Parathyroid adenoma (tissue), 2 donors: Measurements from ENCODE around the gene HOXB6.
A peak's percentile ranks its signal among the peaks of the same experiment; 100 is the strongest.

ENCODE experiments used
- H2AFZ ChIP-seq: fragments of 300-600 bp; sonication (generic); one replicate; pipeline ENCODE4 v1.7.0; 2017; ENCODE audit warnings: antibody characterized with exemption, mild to moderate bottlenecking
- H3K27ac ChIP-seq: fragments of 300-600 bp; sonication (generic); one replicate; pipeline ENCODE4 v1.7.0; 2017
- H3K27me3 ChIP-seq: fragments of 300-600 bp; sonication (generic); one replicate; pipeline ENCODE4 v1.7.0; 2017; ENCODE audit warnings: low read length; ENCODE audit not compliant: control insufficient read depth, insufficient read depth
- H3K36me3 ChIP-seq: fragments of 300-600 bp; sonication (generic); one replicate; pipeline ENCODE4 v1.7.0; 2017; ENCODE audit warnings: low read length; ENCODE audit not compliant: control insufficient read depth, insufficient read depth
- H3K4me1 ChIP-seq: fragments of 300-600 bp; sonication (generic); one replicate; pipeline ENCODE4 v1.7.0; 2017; ENCODE audit warnings: control low read depth
- H3K4me2 ChIP-seq: fragments of 300-600 bp; sonication (generic); one replicate; pipeline ENCODE4 v1.7.0; 2017; ENCODE audit warnings: low read length
- H3K4me3 ChIP-seq: fragments of 300-600 bp; sonication (generic); one replicate; pipeline ENCODE4 v1.7.0; 2017; ENCODE audit warnings: low read depth, low read length
- H3K79me2 ChIP-seq: fragments of 300-600 bp; sonication (generic); one replicate; pipeline ENCODE4 v1.7.0; 2017; ENCODE audit warnings: control low read depth
- H3K9ac ChIP-seq: fragments of 300-600 bp; sonication (generic); one replicate; pipeline ENCODE4 v1.7.0; 2017; ENCODE audit warnings: mild to moderate bottlenecking
- H3K9me3 ChIP-seq: fragments of 300-600 bp; sonication (generic); one replicate; pipeline ENCODE4 v1.7.0; 2017; ENCODE audit warnings: low read length; ENCODE audit not compliant: control insufficient read depth
- CTCF ChIP-seq: fragments of 300-600 bp; sonication (generic); IDR thresholded peaks from one replicate; pipeline ENCODE4 v1.7.0; 2017; ENCODE audit warnings: antibody characterized with exemption, mild to moderate bottlenecking
- donor health status: primary hyperparathyroidism.

HOXB6 gene

GRCh38 chr17:48554412-48555257 is 50.2 kb downstream of the HOXB6 start:
- Histone ChIP-seq H3K36me3 (no peaks in the 10 kb centered on the region), H3K27me3 (no peaks in the 10 kb centered on the region), H3K27ac (no peak overlapping the region), H3K4me2 (peak overlapping the region; percentile 82), H3K4me1 (no peaks in the 10 kb centered on the region), H3K79me2 (no peaks in the 10 kb centered on the region), H3K9ac (no peak overlapping the region), H2AFZ (no peak overlapping the region), H3K9me3 (no peaks in the 10 kb centered on the region), H3K4me3 (peak overlapping the region; percentile 71)
- TF ChIP-seq CTCF = no peak

GRCh38 chr17:48553826-48554225 is 51.0 kb downstream of the HOXB6 start:
- H3K27ac ChIP-seq = no peak overlapping the region
- H3K9ac ChIP-seq = no peak overlapping the region
- no peaks in the 10 kb centered on the region for H3K27me3 ChIP-seq
- TF ChIP-seq CTCF = no peak
- no peaks in the 10 kb centered on the region for H3K79me2 ChIP-seq
- peak overlapping the region; percentile 71 for H3K4me3 ChIP-seq
- H3K4me2 ChIP-seq = peak overlapping the region; percentile 82
- no peaks in the 10 kb centered on the region for H3K36me3 ChIP-seq
- no peak overlapping the region for H2AFZ ChIP-seq
- no peaks in the 10 kb centered on the region for H3K9me3 ChIP-seq
- H3K4me1 ChIP-seq = no peaks in the 10 kb centered on the region

GRCh38 chr17:48553190-48553547 is 51.6 kb downstream of the HOXB6 start:
- no peak overlapping the region for H3K9ac ChIP-seq
- no peak overlapping the region for H3K27ac ChIP-seq
- no peaks in the 10 kb centered on the region for H3K4me1 ChIP-seq
- no peak for TF ChIP-seq CTCF
- no peaks in the 10 kb centered on the region for H3K9me3 ChIP-seq
- no peak overlapping the region for H3K4me2 ChIP-seq
- H3K36me3 ChIP-seq = no peaks in the 10 kb centered on the region
- no peaks in the 10 kb centered on the region for H3K27me3 ChIP-seq
- H3K79me2 ChIP-seq = no peaks in the 10 kb centered on the region
- no peak overlapping the region for H2AFZ ChIP-seq
- peak overlapping the region; percentile 71 for H3K4me3 ChIP-seq

- Histone ChIP-seq H3K4me3 (no peak overlapping the region), H3K9ac (no peak overlapping the region), H2AFZ (no peak overlapping the region), H3K27me3 (no peaks in the 10 kb centered on the region), H3K79me2 (no peaks in the 10 kb centered on the region), H3K27ac (no peak overlapping the region), H3K4me2 (no peak overlapping the region), H3K36me3 (no peaks in the 10 kb centered on the region), H3K9me3 (no peaks in the 10 kb centered on the region), H3K4me1 (no peaks in the 10 kb centered on the region)
- TF ChIP-seq CTCF = no peak
Measured at GRCh38 chr17:48552466-48553189, 52.2 kb downstream of the HOXB6 start.
